ENCODE data around the gene LMX1B.

GRCh38 chr9:126703866-126704156 is 90.1 kb downstream of the LMX1B start:
- TF ChIP-seq POLR2A (IDR thresholded peaks at IDR 0.05; ENCODE audit: low read length) (no peak), GATA1 (IDR thresholded peaks at IDR 0.05; ENCODE audit: low read depth, low read length) (no peak)

All from erythroblast (primary cell).